ENCODE measurements around the gene CAPS. TPM values are rescaled to one million over a fixed set of nuclear protein-coding genes. Genes with fewer than 3 reads are reported as not detected.

CAPS gene
- total RNA-seq, 1 experiment from 2014 or later: 1.6 TPM

DNA sequence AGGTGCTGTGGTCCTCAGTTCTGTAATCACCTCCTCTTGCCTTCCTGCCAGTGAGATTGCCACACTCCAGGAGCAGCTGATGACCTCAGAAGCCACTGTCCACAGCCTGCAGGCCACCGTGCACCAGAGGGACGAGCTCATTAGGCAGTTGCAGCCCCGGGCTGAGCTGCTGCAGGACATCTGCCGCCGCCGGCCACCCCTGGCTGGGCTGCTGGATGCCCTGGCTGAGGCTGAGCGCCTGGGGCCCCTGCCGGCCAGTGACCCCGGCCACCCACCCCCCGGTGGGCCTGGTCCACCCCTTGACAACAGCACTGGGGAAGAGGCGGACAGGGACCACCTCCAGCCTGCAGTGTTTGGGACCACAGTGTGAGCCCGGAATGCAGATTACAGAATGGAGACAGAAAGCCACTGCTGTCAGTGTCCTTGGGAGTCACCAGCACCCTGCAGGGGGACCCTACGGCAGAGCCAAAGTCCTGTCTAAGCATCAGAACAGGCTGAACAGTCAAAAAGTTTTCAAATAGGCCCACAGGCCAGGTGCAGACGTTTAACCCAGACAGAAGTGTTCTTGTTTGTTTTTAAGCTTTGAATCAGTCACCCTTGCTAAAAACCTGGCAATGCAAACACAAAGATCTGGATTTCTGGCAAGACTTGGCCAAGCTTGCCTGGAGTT is 5.1 kb upstream of the CAPS start:
- no peak for DNase-seq (ENCODE audit: low read depth)

DNA sequence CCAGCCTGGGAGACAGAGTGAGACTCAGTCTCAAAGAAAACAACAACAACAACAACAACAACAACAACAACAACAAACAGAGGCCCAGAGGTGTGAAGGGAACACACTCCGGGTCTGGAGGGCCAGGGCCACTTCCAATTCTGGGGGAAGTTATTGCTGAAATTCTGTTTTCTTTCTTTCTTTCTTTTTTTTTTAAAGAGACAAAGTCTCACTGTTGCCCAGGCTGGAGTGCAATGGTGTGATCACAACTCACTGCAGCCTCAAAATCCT is 3.5 kb upstream of the CAPS start:
- DNase-seq (ENCODE audit: low read depth): no peak

DNA sequence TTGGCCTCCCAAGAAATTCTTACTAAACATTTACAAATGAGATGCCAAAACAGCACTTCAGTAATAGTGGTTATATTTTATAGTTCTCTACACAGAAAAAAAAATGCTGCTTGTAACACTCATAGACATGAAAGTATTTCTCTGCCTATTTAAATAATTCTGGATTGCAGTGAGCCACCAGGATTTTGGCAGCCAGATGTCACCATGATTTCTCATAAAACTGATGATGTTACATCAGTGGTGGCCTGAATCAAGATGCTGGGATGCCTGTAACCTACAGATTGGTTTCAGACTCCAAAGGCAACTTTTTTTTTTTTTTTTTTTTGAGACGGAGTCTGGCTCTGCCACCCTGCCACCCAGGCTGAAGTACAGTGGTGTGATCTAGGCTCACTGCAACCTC is 2.7 kb upstream of the CAPS start:
- DNase-seq (ENCODE audit: low read depth): no peak

DNA sequence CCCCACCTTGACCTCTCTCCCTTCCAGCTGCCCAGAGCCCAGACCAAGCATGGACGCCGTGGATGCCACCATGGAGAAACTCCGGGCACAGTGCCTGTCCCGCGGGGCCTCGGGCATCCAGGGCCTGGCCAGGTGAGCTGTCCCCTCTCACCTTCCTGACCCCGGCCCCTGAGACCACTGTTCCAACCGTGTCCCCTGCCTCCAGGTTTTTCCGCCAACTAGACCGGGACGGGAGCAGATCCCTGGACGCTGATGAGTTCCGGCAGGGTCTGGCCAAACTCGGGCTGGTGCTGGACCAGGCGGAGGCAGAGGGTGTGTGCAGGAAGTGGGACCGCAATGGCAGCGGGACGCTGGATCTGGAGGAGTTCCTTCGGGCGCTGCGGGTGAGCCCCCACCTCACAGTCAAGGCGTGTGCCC is 312 bp downstream of the CAPS start:
- no peak for DNase-seq (ENCODE audit: low read depth)

DNA sequence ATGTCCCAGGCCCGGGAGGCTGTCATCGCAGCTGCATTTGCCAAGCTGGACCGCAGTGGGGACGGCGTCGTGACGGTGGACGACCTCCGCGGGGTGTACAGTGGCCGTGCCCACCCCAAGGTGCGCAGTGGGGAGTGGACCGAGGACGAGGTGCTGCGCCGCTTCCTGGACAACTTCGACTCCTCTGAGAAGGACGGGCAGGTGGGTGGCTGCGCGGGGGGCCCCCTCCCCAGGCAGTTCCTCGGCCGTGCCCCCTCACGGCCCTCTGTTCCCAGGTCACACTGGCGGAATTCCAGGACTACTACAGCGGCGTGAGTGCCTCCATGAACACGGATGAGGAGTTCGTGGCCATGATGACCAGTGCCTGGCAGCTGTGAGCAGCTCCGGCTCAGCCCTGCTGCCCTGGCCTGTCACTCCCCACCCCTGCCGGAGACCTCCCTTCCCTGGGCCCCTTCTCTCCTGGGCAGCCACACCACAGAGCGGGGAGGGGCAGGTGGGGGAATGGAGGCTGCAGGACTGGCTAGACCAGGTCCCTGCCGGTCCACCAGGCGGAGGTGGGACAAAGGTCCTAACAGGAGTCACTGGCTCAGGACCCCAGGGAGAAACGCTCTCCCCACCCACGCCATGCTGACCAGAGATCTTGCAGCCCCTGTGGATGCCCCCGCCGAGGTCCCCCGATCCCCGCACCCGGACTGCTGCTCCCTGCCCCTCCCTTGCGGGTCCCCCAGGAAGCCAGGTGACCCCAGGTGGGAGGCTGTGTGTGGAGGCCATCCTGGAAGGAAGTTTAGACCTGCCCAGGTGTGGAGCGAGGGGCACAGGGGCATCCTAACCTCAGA is 1.1 kb downstream of the CAPS start:
- no peak for DNase-seq (ENCODE audit: low read depth)

DNA sequence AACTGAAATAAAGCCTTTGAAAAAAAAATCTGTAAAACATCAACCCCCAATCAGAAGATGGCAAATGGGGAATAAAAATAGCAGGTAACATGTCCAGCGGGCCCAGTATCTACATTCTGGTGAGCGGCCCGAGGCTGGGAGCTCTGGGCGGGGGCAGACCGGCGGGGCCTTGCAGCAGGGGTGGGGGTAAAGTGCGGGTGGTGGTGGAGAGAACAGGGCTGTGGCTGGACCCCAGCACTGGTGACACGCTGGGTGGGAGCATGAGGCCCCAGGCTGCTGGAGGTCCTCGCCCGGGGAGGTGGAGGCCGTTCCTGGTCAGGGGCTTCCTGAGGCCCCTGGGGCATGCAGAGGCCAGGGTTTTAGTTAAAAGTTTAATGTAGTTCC is 1.7 kb downstream of the CAPS start:
- DNase-seq (ENCODE audit: low read depth): no peak

DNA sequence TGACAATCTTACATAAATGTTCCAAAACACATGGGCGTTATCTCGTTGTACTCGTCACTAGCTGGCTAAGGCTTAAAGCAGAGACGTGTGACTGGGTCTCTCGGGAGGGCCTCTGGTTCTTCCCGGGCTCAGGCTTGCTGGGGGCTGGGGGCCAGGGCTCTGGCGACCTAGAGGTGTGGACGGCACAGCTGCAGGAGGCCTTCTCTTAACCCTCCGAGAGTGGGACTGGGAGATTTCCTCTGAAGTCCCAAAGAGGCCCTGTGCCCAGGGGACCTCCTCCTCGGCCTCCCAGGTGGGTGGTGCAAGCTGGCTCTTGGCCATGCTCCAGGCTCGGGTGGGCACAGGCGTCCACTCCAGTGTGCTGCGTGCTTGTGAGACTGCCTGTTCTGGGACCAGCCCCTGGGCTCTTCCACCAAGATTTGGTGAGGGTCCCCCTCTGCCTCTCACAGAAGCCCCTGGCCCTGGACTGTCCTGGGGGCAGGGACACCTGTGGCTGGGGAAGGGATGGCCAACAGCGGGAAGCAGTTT is 2.2 kb downstream of the CAPS start:
- DNase-seq (ENCODE audit: low read depth): no peak

DNA sequence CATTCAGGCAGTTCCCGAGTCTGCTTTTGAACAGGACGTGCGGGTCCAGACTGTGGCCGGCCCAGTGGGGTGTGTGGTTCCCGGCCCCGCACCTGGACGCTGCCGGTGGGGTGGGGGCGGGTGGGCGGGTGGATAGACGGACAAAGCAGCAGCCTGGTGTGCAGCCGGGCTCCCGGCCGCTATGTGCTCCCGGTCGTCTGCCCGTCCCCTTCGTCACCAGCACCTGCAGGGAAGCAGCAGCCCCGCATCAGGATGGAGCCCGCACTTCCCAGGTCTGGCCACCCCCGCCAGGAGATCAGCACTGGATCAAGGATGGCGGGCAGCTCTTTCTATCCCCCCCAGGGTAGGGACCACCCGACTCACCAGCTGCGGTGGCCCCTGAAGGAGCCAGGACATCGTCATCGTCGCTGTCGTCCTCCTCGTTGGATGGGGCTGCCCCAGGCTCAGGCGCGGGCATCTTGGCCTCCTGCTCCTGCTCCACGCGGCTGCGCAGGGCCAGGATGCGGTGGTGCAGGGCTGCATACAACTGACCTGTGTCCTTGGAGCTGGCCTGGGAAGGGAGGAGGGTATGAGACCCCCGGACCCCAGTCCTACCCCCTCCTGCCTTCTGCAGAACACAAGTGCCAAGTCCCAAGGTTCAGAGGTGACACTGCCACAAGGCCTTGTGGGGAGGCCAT is 3.5 kb downstream of the CAPS start:
- no peak for DNase-seq (ENCODE audit: low read depth)

DNA sequence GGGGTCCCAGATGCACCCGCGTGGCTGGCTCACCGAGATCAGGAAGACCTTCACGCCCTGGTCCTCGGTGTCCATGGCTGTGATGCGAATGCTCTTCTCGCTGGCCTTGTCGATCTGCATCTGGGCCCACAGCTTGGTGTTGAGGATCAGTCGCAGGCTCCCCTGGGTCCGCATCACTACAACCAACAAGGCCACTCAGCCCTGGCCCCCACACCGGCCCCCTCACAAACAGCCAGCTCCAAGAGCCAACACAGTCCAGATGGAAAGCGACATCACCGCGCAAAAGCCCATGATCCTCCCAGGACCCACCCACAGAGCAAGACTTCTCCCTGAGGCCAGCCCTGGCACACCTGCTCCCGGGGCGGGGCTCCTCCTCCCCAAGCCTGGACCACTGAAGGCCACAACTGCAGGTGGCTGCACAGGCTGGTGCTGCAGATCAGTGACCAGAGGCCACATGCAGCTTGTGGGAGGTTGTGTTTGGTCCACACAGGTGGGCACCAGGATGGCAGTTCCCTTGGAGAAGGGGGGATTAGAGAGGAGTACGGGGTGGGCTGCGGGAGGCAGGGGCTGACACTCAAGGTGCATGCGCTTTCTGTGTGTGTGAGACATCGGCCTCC is 4.5 kb downstream of the CAPS start:
- DNase-seq (ENCODE audit: low read depth): no peak

DNA sequence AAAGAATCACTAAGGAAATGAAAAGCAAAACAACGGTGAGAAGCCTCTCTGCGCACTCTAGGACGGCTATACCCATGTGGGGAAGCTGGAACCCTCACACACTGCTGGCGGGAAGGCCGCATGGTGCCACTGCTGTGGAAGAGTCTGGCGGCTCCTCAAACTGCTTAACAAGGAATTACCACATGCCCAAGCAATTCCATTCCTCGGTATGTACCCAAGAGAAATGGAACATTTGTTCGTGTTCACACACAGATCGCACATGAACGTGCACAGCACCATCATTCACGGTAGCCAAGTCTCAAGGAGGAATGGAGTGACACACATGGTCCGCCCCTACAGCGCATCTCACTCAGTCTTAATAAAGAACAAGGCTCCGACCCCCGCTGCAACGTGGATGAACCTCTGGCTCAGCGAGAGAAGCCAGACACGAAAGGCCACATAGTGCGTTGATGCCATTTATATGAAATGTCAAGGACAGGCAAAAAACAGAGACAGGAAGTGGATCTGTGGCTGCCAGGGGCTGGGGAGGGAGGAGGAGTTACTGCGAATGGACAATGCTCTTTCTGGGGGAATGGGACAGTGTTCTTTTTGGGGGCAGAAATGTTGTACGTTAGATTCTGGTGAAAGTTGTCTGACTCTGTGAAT is 7.6 kb downstream of the CAPS start:
- no peak for DNase-seq (ENCODE audit: low read depth)

DNA sequence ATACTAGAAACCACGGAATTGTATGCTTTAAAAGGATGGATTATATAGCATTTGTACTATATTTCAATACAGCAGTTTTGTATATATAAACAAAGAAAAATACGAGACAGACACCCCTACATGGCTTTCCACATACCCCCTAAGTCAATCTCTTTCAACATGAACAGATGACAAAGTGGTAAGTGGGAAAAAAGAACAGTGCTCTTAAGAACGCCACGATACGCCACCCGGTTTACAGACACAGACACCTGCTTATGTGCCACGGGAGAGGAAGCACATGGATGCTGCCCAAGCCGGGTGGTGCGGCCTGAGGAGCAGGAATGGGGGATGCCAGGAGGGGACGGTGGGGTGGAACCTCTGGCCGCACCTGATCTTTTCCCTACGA is 8.1 kb downstream of the CAPS start:
- no peak for DNase-seq (ENCODE audit: low read depth)

DNA sequence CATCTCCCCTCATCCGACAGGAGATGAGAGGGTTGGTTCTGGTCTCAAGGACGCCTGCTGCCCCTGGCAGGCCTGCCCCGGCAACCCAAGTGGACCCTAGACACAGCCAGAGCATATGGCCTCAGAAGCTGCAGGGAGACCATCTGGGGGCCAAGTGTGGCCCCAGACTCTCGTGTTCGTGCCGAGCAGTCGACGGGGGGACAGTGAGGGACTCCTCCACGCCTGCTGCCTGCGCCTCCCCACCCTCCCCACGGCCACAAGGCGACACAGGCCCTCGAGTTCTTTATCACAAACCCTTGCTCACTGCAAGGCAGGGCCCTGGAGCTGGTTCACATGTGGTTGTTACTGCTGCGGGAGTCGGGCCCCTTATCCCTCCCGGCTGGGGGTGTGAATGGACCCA is 9.3 kb downstream of the CAPS start:
- DNase-seq (ENCODE audit: low read depth): no peak

DNA sequence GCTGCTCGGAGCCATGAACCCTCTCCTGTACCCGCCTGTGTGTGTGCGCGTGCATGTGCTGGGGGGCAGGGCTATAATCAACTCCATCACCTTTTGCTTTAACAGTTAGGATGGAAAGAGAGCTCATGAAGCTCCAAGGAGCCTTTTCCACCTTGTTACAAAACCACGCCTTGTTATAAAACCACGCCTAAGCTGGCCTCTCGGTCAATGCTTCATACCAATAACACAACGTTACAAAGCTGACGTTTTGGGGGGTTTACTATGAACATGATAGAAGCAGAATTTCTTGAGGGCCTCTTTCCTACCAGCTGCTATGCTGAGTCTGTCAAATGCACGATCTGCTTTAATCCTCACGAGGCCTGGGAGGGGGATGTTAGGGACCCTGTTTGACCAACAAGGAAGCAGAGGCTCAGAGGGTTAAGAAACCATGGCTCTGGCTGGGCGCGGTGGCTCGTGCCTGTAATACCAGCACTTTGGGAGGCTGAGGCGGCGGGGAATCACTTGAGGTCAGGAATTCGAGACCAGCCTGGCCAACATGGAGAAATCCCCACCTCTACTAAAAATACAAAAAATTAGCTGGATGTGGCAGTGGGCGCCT is 11.9 kb downstream of the CAPS start:
- no peak for DNase-seq (ENCODE audit: low read depth)

DNA sequence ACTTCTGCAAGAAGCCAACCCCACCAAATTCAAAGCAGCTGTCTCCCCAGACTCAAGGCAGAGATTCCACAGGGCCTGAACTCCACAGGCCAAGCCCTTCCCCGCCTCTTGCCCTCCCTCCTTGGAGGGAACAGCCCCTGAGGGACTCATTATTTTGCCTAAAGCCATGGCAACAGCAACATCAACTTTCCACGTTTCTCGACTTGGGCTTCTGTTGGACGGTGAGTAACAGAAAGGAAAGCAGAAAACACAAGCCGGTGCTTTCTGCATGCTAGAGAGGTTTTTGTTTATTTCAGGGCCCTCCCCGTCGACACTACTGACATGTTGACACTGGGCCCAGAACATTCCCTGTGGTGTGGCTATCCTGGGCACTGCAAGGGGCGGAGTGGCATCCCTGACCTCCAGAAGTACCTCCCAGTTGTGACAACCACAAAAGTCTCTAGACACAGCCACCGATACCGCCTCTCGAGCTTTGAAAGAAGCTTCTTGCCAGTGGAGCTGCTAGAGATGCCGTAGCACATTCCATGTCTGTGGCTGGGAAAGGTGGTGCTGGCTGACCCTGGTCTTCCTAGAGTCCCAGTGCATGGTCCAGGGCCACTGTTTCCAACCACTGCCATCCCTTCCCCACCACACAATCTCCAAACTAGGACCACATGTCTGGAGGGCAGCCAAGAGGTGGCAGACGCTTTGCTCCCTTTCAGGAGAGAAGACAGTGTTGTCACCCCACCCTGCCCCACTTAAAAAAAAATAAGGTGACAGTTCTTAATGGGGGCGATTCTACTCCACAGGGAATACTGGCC is 12.8 kb downstream of the CAPS start:
- DNase-seq (ENCODE audit: low read depth): no peak

DNA sequence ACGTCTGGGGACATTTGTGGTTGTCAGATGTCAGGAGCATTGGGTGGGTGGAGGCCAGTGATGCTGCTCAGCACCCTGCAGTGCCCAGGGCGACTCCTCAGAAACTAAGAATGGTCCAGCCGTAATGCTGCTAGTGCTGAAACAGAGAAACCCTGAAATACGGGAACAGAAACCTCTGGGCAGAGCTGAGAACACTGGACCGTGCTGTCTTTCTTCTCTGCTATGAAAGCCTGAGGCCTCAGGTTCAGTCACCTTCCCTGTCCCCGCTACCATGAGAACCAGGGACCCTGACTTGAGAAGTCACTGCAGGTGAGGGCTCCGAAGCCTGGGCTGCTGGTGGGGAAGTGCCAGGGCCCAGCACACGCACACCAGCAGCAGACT is 13.4 kb downstream of the CAPS start:
- no peak for DNase-seq (ENCODE audit: low read depth)

DNA sequence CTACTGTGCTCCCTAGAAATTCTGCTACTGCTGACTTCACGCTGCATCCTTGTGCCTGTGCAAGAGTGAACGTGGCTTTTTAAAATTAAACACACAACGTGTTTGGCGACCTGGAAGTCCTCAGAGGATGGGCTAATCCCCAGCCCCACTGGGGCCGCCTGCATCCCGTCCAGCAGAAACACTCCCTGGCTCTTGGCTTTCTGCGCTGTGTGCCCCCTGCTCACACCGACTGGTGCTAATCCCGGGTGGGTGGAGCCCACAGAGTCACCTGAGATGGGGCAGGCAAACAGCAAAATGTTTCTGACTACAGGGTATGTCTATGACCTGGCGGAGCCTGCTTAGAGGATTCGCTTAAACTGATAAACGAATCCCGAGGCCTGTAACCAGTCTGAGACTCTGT is 15.1 kb downstream of the CAPS start:
- no peak for DNase-seq (ENCODE audit: low read depth)

DNA sequence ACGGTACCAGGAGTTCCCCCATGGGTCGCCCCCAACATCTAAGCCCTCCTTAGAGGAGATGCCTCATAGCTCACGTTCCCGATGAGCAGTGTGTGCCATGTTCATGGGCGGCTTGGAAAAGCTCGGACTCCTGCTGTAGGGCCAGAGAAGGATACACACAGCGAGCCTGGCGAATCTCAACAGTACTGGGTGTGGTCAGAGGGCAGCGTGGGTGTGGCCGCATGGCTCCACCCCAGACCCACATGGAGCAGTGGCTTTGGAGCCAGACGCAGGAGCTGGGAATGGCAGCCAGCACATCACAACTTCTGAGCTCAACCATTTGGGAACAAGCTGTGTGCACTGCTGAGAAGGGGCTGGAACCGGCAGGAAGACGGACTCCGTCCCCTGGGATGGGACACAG is 15.6 kb downstream of the CAPS start:
- no peak for DNase-seq (ENCODE audit: low read depth)

DNA sequence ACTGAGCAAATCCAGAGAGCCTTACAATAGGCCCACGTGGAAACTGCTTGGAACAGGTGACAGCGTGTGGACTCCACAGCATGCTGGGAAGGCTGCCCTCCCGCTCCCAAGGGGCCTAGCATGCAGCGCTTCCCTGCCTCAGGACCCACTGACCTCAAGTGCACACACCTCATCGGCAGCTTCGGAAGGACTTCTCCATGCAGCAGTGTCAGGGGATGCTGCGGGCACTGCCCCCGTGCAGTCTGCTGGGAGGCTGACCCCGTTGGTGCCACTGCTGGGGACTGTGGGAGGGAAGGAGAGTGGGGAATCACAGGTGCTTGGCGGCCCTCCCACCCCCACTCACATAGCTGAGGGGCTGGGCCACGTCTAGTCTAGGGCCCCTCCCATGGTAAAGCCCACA is 17.2 kb downstream of the CAPS start:
- DNase-seq (ENCODE audit: low read depth): no peak

DNA sequence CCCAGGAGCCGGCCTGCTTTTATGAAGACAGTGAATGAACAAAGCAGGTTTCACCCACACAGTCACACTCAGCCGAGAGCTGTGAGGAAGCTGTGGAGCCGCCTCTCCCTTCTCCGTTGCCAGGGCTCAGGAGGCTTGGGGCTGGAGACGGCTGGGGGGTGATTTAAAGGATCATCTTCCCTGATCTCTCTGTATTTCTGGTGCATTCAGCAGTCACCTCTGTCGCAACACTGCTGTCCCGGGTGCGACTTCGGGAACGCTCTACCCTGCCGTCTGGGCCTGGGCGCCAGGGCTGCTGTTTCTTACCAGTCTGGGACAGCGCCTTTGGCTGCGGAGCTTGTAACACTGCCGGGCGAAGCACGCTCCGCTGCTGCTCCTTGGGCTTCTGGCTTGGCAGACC is 18.1 kb downstream of the CAPS start:
- no peak for DNase-seq (ENCODE audit: low read depth)

DNA sequence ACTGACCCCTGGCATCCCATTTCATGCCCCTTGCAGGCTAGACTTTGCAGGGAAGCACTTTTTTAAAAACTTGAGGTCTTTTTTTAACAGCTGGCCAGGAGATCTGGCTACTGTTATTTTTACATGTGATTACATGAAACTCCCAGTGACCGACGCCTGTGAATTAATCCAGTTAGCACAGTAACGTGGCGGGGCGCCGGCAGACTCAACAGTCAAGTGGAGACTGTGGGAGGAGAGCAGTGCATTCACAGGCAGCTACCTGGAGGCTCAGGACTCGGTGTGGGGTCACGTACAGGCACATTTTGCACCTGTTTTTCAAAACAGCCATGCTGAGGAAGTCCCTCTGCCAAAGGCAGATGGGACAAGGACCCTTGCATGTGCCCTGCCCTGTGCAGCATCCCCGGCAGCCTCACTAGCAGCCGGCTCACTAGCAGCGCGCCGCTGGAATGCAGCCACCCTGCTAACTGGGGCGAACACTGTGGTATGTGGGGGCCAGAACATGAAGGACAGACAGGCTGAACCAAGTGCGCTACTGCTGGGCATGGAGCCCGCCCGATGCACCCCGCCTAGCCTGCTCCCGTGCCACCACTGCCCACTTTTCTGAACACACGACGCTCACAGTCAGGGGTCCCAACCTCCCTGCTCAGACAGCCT is 18.7 kb downstream of the CAPS start:
- no peak for DNase-seq (ENCODE audit: low read depth)

Data from RPMI7951 (cell line).